HCT116 (cell line): ENCODE data around the gene CADPS.

Experiments used
- ELF1 ChIP-seq: IDR thresholded peaks from 2 replicates; pipeline ENCODE4 v1.6.1; 2012; ENCODE audit warnings: low read depth, borderline replicate concordance
- EZH2 ChIP-seq: fragments of 200-600 bp; sonication (generic); IDR thresholded peaks from 2 replicates; pipeline ENCODE4 v1.6.1; 2017; ENCODE audit warnings: antibody characterized with exemption, mixed run types
- EZH2phosphoT487 ChIP-seq: fragments of 200-600 bp; IDR thresholded peaks from 2 replicates; pipeline ENCODE4 v1.6.1; 2018; ENCODE audit warnings: antibody characterized with exemption, borderline replicate concordance
- FOSL1 ChIP-seq: IDR thresholded peaks from 2 replicates; pipeline ENCODE4 v1.6.1; 2012; ENCODE audit warnings: low read depth
- POLR2AphosphoS5 ChIP-seq: IDR thresholded peaks from 2 replicates; pipeline ENCODE4 v1.6.1; 2011; ENCODE audit warnings: mild to moderate bottlenecking, low read depth, low read length, moderate library complexity
- RAD21 ChIP-seq: IDR thresholded peaks from 2 replicates; pipeline ENCODE4 v1.6.1; 2012; ENCODE audit warnings: low read depth, mild to moderate bottlenecking
- YY1 ChIP-seq: IDR thresholded peaks from 2 replicates; pipeline ENCODE4 v1.6.1; 2011; ENCODE audit warnings: low read length, low read depth, moderate library complexity, mild to moderate bottlenecking; ENCODE audit not compliant: insufficient replicate concordance; ENCODE audit errors: extremely low read depth
- TF ChIP-seq, protein P1 (sequence below), 3 experiments: fragments of 200-600 bp in 1 of 3; sonication (generic) in 1 of 3; IDR thresholded peaks in 2 of 3; conservative IDR thresholded peaks in 1 of 3; 2 replicates each; pipeline ENCODE4 v1.5.1; 2012 to 2017; ENCODE audit warnings: low read depth in 2 of 3, low read length in 2 of 3, antibody characterized with exemption in 1 of 3, borderline replicate concordance in 1 of 3, control low read depth in 1 of 3, mild to moderate bottlenecking in 1 of 3, mixed read lengths in 1 of 3, mixed run types in 1 of 3, moderate library complexity in 1 of 3; ENCODE audit not compliant: insufficient read depth in 1 of 3

GRCh38 chr3:62922326-62922725 lies 47.1 kb upstream of the CADPS start:
- no peak for TF ChIP-seq POLR2AphosphoS5
- TF ChIP-seq, protein P1, sequence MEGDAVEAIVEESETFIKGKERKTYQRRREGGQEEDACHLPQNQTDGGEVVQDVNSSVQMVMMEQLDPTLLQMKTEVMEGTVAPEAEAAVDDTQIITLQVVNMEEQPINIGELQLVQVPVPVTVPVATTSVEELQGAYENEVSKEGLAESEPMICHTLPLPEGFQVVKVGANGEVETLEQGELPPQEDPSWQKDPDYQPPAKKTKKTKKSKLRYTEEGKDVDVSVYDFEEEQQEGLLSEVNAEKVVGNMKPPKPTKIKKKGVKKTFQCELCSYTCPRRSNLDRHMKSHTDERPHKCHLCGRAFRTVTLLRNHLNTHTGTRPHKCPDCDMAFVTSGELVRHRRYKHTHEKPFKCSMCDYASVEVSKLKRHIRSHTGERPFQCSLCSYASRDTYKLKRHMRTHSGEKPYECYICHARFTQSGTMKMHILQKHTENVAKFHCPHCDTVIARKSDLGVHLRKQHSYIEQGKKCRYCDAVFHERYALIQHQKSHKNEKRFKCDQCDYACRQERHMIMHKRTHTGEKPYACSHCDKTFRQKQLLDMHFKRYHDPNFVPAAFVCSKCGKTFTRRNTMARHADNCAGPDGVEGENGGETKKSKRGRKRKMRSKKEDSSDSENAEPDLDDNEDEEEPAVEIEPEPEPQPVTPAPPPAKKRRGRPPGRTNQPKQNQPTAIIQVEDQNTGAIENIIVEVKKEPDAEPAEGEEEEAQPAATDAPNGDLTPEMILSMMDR (IDR thresholded peaks at IDR 0.05 in 2 of 3, conservative IDR thresholded peaks at IDR 0.05 in 1 of 3; ENCODE audit: borderline replicate concordance in 1 of 3, insufficient read depth in 1 of 3, low read depth in 2 of 3, low read length in 2 of 3), result no peak
- no peak for TF ChIP-seq ELF1
- no peak for TF ChIP-seq FOSL1
- TF ChIP-seq YY1, result no peak
- TF ChIP-seq EZH2phosphoT487, result no peak
- no peak for TF ChIP-seq EZH2
- TF ChIP-seq RAD21, result no peak
